Spleen (tissue), 11 donors: ENCODE results near the gene SLC20A1. TPM values are rescaled to one million over a fixed set of nuclear protein-coding genes. Genes with fewer than 3 reads are reported as not detected.

Experiments used
- DNase-seq: peaks from one replicate; pipeline ENCODE4 v3.0.0-alpha.2; 2020
- H3K27ac ChIP-seq, 8 donors: fragments of 200-600 bp; sonication (generic) in 7 of 8; 1 replicate in 4 of 8; 2 replicates in 4 of 8; pipeline versions ENCODE4 v1.5.0 to v1.8.0; 2016 to 2021; ENCODE audit warnings: inconsistent platforms in 4 of 8, mild to moderate bottlenecking in 4 of 8, moderate library complexity in 1 of 8
- H3K27me3 ChIP-seq, 7 donors: fragments of 200-600 bp; sonication (generic) in 6 of 7; replicated peaks in 1 of 7; 1 replicate in 4 of 7; 2 replicates in 3 of 7; pipeline versions ENCODE4 v1.5.0 to v1.8.0; 2016 to 2021; ENCODE audit warnings: inconsistent platforms in 3 of 7, mild to moderate bottlenecking in 1 of 7
- H3K36me3 ChIP-seq, 6 donors: fragments of 200-600 bp; sonication (generic) in 5 of 6; 1 replicate in 4 of 6; 2 replicates in 2 of 6; pipeline versions ENCODE4 v1.5.0 to v1.8.0; 2016 to 2021; ENCODE audit warnings: inconsistent platforms in 2 of 6
- H3K4me1 ChIP-seq, 6 donors: fragments of 200-600 bp; sonication (generic) in 5 of 6; 1 replicate in 3 of 6; 2 replicates in 3 of 6; pipeline versions ENCODE4 v1.5.0 to v1.8.0; 2016 to 2021; ENCODE audit warnings: inconsistent platforms in 3 of 6
- H3K4me3 ChIP-seq, 8 donors: fragments of 200-600 bp; sonication (generic) in 7 of 8; 1 replicate in 4 of 8; 2 replicates in 4 of 8; pipeline versions ENCODE4 v1.5.0 to v1.8.0; 2016 to 2021; ENCODE audit warnings: inconsistent platforms in 4 of 8, mild to moderate bottlenecking in 4 of 8, moderate library complexity in 2 of 8
- H3K9me3 ChIP-seq, 8 donors: fragments of 200-600 bp; sonication (generic) in 7 of 8; 1 replicate in 4 of 8; 2 replicates in 4 of 8; pipeline versions ENCODE4 v1.5.0 to v1.8.0; 2016 to 2021; ENCODE audit warnings: inconsistent platforms in 4 of 8
- POLR2A ChIP-seq, 3 donors: fragments of 450-650 bp; IDR thresholded peaks; one replicate each; pipeline ENCODE4 v1.5.1; 2017; ENCODE audit warnings: antibody characterized with exemption in 3 of 3, mild to moderate bottlenecking in 1 of 3
- POLR2AphosphoS5 ChIP-seq, 3 donors: sonication (generic); formaldehyde crosslinking; IDR thresholded peaks; one replicate each; pipeline ENCODE4 v1.5.1; 2017; ENCODE audit warnings: antibody characterized with exemption in 3 of 3
- WGBS, 5 donors: extraction: QIAGEN DNeasy Blood & Tissue Kit in 3 of 5; methylation state at CpG; one replicate each; pipeline versions ENCODE4 v1.1.5 to v1.1.7; 2013 to 2018; 5-methylcytosine and 5-hydroxymethylcytosine counted together
- intact Hi-C: fragments of 100-400 bp; cut with DNase I; formaldehyde crosslinking; loops from one replicate; pipeline ENCODE4 v1.15.0; 2023; ENCODE audit warnings: low total_unique reads
- polyA plus RNA-seq, 3 donors: library from polyadenylated mRNA; stranded (reverse); fragments of 200-250 nt; gene quantifications; one replicate each; pipeline ENCODE4 v1.2.1, GENCODE V29; 2013
- total RNA-seq, 7 donors: library from RNA; depleted of rRNA in 3 of 7; stranded (reverse); fragments of >200 nt in 3 of 7; fragmentation: NEBNext Ultra II Directional in 4 of 7; extraction: Animal tissue kit (Norgen Biotek cat#: 25700) in 4 of 7; gene quantifications; one replicate each; pipeline versions ENCODE4 v1.1.0 to v1.2.1, GENCODE V29; 2016 to 2021
- TF ChIP-seq, protein P1 (sequence below), 11 experiments: fragments of 200-600 bp in 7 of 11; fragments of 450-650 bp in 4 of 11; sonication (generic) in 4 of 11; IDR thresholded peaks in 8 of 11; conservative IDR thresholded peaks in 3 of 11; 1 replicate in 7 of 11; 2 replicates in 4 of 11; pipeline versions ENCODE4 v1.4.0 to v1.8.0; 2016 to 2021; ENCODE audit warnings: antibody characterized with exemption in 11 of 11, inconsistent platforms in 4 of 11, mild to moderate bottlenecking in 1 of 11
- donor health status: healthy with polysubstance abuse.
- donor health status: DM: no; HTN: no; CAD: no; lungs with moderate emphysema.
- donor health status: DM: no; HTN: no; CAD: no.
- donor health status: Bipolar disorder and iron deficiency.
- donor health status: healthy.
- donor health status: DM: no; HTN: no; CAD: no.
- donor health status: DM: yes; HTN: yes; CAD: no.

SLC20A1 gene
- total and polyA plus RNA-seq, 10 donors, result 15.4 to 83.6 (median 57.6) TPM

DNA sequence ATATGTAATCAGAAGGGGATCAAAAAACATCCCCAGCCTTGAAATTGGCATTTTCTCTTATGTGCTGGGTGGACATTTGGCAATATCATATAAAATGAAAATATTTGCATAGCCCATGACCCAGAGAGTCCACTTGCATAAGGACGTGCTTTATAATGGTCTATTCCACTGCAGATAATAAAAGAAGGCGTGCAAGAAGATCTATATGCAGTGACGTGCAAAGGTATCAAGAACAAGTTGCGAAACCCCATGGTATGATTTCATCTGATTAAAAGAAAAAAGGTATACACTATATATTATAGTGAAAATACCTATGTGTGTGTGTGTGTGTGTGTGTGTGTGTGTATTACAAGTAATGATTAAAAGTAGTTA lies 8.5 kb upstream of the SLC20A1 start:
- intact Hi-C loops, result no loop called here
- no peaks in the 10 kb centered on the region for H3K27me3 ChIP-seq
- H3K9me3 ChIP-seq, result no peaks in the 10 kb centered on the region
- 90 to 97% (median 95%) methylated on average over 4 of the region's 4 CpGs for WGBS, 5 donors
- H3K4me3 ChIP-seq, result no peak overlapping the region
- no peaks in the 10 kb centered on the region for H3K36me3 ChIP-seq
- H3K27ac ChIP-seq, result no peak overlapping the region
- H3K4me1 ChIP-seq, result peaks cover 0 to 67% (median 30%) of the 10 kb centered on the region in 6 donors
- no peak for DNase-seq
- TF ChIP-seq POLR2A (IDR thresholded peaks at IDR 0.05) (no peak), POLR2AphosphoS5 (IDR thresholded peaks at IDR 0.05) (no peak)
- TF ChIP-seq, protein P1, sequence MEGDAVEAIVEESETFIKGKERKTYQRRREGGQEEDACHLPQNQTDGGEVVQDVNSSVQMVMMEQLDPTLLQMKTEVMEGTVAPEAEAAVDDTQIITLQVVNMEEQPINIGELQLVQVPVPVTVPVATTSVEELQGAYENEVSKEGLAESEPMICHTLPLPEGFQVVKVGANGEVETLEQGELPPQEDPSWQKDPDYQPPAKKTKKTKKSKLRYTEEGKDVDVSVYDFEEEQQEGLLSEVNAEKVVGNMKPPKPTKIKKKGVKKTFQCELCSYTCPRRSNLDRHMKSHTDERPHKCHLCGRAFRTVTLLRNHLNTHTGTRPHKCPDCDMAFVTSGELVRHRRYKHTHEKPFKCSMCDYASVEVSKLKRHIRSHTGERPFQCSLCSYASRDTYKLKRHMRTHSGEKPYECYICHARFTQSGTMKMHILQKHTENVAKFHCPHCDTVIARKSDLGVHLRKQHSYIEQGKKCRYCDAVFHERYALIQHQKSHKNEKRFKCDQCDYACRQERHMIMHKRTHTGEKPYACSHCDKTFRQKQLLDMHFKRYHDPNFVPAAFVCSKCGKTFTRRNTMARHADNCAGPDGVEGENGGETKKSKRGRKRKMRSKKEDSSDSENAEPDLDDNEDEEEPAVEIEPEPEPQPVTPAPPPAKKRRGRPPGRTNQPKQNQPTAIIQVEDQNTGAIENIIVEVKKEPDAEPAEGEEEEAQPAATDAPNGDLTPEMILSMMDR (IDR thresholded peaks at IDR 0.05 in 8 of 11, conservative IDR thresholded peaks at IDR 0.05 in 3 of 11), result no peak

DNA sequence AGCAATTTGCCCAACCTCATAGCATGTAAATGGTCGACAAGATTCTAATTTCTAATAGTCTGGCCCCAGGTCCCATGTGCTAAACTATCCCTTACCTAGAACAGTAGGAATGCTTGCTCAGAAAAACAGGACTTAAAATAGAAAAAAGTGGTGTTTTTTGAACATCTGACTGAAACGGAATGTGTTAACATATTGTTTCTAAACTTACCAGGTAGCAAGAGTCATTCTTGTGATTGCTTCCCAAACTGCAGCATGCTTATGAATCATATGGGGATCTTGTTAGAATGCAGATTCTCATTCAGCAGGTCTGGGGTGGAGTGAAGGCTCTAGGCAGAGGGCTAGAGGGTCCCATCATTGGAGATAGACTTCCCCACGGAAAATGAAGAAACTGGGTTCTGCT lies 5.8 kb upstream of the SLC20A1 start:
- Histone ChIP-seq H3K4me3 (no peak overlapping the region), H3K4me1 (peaks cover 0 to 54% (median 31%) of the 10 kb centered on the region in 6 donors), H3K36me3 (no peaks in the 10 kb centered on the region), H3K9me3 (no peaks in the 10 kb centered on the region), H3K27me3 (no peaks in the 10 kb centered on the region), H3K27ac (no peak overlapping the region)
- TF ChIP-seq POLR2A (IDR thresholded peaks at IDR 0.05) (no peak), POLR2AphosphoS5 (IDR thresholded peaks at IDR 0.05) (no peak)
- TF ChIP-seq, protein P1 (IDR thresholded peaks at IDR 0.05 in 8 of 11, conservative IDR thresholded peaks at IDR 0.05 in 3 of 11), result no peak
- WGBS, 5 donors, result 82 to 92% (median 89%) methylated on average over 3 of the region's 3 CpGs
- intact Hi-C loops, result no loop called here
- DNase-seq, result no peak

DNA sequence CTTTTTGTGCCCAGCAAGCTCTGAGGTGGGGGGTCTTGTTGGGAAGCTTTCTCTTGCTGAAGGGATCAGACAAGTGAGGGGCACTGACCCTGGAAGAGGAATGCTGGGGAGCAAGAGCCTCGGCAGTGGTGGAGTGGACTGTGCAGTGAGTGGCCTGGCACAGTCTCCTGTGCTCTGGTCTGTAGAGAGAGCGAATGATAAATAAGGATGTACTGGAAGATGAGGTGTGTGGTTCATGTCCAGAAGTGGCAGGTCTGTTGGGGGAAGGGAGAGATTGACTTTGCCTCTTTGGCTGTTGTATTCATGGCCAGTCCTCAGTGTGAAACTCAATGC lies 5.3 kb upstream of the SLC20A1 start:
- Histone ChIP-seq H3K27ac (no peak overlapping the region), H3K4me3 (no peak overlapping the region), H3K27me3 (no peaks in the 10 kb centered on the region), H3K36me3 (no peaks in the 10 kb centered on the region), H3K9me3 (no peaks in the 10 kb centered on the region), H3K4me1 (peaks cover 0 to 52% (median 30%) of the 10 kb centered on the region in 6 donors)
- TF ChIP-seq, protein P1 (IDR thresholded peaks at IDR 0.05 in 8 of 11, conservative IDR thresholded peaks at IDR 0.05 in 3 of 11), result no peak
- TF ChIP-seq POLR2AphosphoS5 (IDR thresholded peaks at IDR 0.05) (no peak), POLR2A (IDR thresholded peaks at IDR 0.05) (no peak)
- intact Hi-C loops, result no loop called here
- no peak for DNase-seq
- WGBS, 5 donors, result 91 to 97% (median 94%) methylated on average over 2 of the region's 2 CpGs

DNA sequence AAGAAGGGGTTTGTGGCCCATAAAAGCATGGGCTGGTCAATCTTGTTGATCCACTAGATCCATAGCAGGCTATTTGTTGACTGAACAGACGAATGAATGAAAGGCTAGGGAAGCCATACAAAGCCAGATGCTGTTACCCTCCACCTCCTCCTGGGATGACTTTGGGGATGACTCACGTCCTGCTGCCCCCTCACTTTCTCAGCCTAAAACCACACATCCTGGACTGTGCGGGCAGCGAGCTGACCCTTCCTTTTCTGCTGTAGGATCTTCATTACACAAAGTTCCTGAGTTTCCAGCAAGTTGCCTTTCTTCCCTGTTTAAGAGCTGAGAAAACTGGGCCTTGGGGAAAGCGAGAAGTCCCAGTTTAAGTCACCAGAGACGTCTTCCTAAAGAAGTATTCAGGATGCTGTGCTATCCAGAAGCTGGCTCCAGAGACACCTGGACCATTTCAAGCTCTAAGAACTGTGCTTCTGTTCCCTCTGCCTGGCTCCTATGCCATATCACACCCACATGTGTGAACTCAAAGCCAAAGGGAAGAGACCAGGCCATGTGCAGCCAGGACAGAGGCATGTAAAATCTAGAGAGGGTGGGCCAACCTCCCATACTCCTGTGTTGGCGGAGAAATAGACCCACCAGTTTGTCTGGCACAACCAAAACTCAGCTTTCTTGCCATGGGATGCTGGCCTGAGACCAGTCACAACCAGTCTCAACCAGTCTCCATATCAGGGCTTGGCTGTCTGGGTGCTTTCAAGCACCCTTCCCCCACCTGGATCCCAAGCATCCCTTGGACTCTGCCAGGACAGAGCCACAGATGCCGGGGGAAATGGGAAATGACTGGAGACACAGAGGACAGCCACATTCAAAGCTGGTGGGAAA lies 4.7 kb upstream of the SLC20A1 start:
- Histone ChIP-seq H3K4me3 (no peak overlapping the region), H3K27ac (peak overlapping the region in 1 of 8 donors; percentile 1), H3K4me1 (peaks cover 0 to 46% (median 28%) of the 10 kb centered on the region in 6 donors), H3K9me3 (no peaks in the 10 kb centered on the region), H3K36me3 (no peaks in the 10 kb centered on the region), H3K27me3 (no peaks in the 10 kb centered on the region)
- no peak for DNase-seq
- TF ChIP-seq, protein P1 (IDR thresholded peaks at IDR 0.05 in 8 of 11, conservative IDR thresholded peaks at IDR 0.05 in 3 of 11), result no peak
- 68 to 79% (median 71%) methylated on average over 8 of the region's 8 CpGs for WGBS, 5 donors
- intact Hi-C loops, result no loop called here
